VCaP (cell line): ENCODE data around the gene SLC35D3.
A peak's percentile ranks its signal among the peaks of the same experiment; 100 is the strongest.
"Not testable (repeated sequence)": the region's sequence is repeated elsewhere in the genome, so short reads cannot be mapped to it uniquely, and the experiment has no call there.

Source experiments
- H3K27ac ChIP-seq: fragments of 450-650 bp; 2 replicates; pipeline ENCODE4 v1.5.1; 2017
- CTCF ChIP-seq: fragments of 450-650 bp; conservative IDR thresholded peaks from 2 replicates; pipeline ENCODE4 v1.5.1; 2017; ENCODE audit warnings: mild to moderate bottlenecking, moderate library complexity

Gene SLC35D3

GRCh38 chr6:136959471-136959891, 37.4 kb downstream of the SLC35D3 start:
- TF ChIP-seq CTCF = no peak
- H3K27ac ChIP-seq = no peak overlapping the region

GRCh38 chr6:136959935-136960334, 37.8 kb downstream of the SLC35D3 start:
- not testable (repeated sequence) for H3K27ac ChIP-seq

GRCh38 chr6:136960781-136961180, 38.7 kb downstream of the SLC35D3 start:
- H3K27ac ChIP-seq = no peak overlapping the region
- no peak for TF ChIP-seq CTCF

DNA sequence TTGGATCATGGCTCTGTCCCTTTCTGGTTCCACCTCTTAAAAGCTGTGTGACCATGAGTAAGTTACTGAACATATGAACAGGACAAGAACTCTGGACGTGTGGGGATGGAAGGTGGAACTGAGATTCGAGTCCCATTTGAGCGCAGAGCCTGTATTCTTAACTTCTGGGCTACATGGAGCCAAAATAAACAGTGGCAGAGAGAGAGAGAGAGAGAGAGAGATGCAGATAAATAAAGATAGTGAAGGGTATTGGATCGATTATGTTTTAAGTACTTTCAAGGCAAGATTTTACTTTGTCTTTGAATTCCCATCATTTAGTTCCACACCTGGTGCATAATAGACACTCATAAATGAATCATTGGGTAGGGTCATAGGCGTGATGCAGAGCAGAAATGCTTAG, 39.7 kb downstream of the SLC35D3 start:
- H3K27ac ChIP-seq = no peak overlapping the region
- TF ChIP-seq CTCF = no peak

DNA sequence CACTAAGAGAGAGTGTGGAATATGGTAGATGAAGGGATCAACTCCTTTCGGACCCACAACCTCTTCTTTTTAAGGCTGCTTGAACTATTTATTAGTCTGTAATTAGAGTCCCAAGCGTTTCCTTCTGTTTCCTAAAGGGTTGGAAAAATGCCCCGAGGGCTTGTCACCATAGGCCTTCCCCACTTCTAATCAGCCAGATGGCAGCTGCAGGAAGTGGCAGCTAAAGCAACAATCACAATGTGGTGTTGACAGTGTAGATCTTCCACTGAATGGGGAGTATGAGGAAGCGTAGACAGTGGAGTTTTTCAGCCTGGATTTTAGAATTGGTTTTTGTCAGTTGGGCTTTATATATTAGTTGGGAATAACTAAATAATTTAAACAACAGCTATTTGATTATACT, 40.6 kb downstream of the SLC35D3 start:
- no peak overlapping the region for H3K27ac ChIP-seq
- TF ChIP-seq CTCF = no peak

DNA sequence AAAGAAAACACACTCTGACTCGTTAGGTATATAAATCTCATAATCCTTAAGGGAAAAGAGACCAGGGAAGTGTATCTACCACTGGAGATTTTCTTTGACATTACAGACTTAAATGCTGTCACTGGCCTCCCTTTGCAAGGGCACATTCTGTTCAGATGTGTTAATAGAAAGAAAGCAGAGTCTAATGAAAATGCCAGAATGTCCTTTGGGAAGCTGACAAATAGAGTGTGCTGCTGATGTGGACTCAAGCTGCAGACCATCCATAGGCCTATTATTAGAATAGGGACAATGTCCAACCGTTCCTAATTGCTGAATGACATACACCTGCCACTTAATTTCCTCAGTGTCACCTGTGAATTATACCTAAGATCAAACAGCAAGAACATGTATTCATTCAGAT, 41.2 kb downstream of the SLC35D3 start:
- TF ChIP-seq CTCF = no peak
- no peak overlapping the region for H3K27ac ChIP-seq

GRCh38 chr6:136964398-136964797, 42.3 kb downstream of the SLC35D3 start:
- no peak for TF ChIP-seq CTCF
- H3K27ac ChIP-seq = no peak overlapping the region

DNA sequence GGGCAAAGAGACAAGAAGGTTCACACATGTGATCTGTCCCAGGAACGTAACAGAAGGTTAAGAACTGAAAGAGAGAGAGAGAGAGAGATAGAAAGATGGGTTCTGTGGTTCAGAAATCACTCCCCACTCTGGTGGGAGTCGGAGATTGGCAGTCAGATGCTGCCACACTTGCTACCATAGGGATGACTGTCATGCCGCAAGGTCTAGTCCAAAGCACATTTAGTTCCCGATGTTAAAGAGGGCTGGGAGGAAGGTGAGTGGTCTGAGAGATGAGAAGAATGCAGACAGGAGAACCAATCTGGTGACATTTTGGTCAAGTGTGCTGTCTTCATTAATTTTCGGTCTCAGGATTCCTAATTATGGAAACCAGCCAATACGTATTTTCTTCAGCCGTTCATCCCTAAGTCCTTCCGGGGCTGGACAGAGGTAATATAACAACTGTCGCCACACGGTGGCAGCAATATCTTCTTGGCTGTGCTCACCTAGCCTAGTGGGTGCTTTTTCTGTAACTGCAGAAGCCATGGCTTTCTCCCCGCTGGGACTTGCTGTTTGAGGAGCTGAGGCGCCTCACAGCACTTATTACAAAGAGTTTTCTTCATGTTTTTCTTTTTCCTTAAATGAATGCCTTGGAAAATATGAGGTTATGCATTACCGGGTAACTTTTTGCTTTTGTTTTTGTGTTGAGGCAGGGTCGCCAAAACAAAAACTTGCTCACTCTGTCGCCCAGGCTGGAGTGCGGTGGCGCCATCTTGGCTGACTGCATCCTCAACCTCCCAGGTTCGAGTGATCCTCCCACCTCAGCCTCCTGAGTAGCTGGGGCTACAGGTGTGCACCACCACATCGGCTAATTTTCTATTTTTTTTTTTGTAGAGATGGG, 46.0 kb downstream of the SLC35D3 start:
- peak overlapping the region; percentile 63; the same call in 1 of the 2 replicates for H3K27ac ChIP-seq
- TF ChIP-seq CTCF = peak; percentile 83
